Bronchial epithelial cell (primary cell): Measurements from ENCODE around the gene MYO3B. TPM values are rescaled to one million over a fixed set of nuclear protein-coding genes. Genes with fewer than 3 reads are reported as not detected.
"Not testable (repeated sequence)": the region's sequence is repeated elsewhere in the genome, so short reads cannot be mapped to it uniquely, and the experiment has no call there.

Experiments used
- DNase-seq: peaks from one replicate; pipeline ENCODE4 v3.0.0-alpha.2; 2010; ENCODE audit warnings: low read depth
- FAIRE-seq: peaks from 2 replicates; lab custom pipeline; 2011; peaks lifted over from hg19 to GRCh38; lab: Jason Lieb, UNC
- H3K27me3 ChIP-seq: 2 replicates; pipeline ENCODE4 v1.5.1; 2011; ENCODE audit warnings: low read length; ENCODE audit not compliant: control insufficient read depth, insufficient read depth
- H3K36me3 ChIP-seq: 2 replicates; pipeline ENCODE4 v1.5.1; 2011; ENCODE audit warnings: low read length; ENCODE audit not compliant: control insufficient read depth, insufficient read depth
- H3K4me3 ChIP-seq: 2 replicates; pipeline ENCODE4 v1.5.1; 2011; ENCODE audit warnings: mild to moderate bottlenecking, low read depth, low read length, control low read depth
- total RNA-seq: library from RNA; depleted of rRNA; stranded (reverse); fragments of >200 nt; gene quantifications from 2 replicates; pipeline ENCODE4 v1.2.1, GENCODE V29; 2014
- TF ChIP-seq, protein P1 (sequence below): IDR thresholded peaks from 2 replicates; pipeline ENCODE4 v1.5.1; 2011; ENCODE audit warnings: mild to moderate bottlenecking, moderate library complexity, low read length, control low read depth, inconsistent platforms; ENCODE audit not compliant: insufficient read depth, severe bottlenecking

The MYO3B gene
- total RNA-seq, 1 donor from 2014 or later = under 0.01 TPM

DNA sequence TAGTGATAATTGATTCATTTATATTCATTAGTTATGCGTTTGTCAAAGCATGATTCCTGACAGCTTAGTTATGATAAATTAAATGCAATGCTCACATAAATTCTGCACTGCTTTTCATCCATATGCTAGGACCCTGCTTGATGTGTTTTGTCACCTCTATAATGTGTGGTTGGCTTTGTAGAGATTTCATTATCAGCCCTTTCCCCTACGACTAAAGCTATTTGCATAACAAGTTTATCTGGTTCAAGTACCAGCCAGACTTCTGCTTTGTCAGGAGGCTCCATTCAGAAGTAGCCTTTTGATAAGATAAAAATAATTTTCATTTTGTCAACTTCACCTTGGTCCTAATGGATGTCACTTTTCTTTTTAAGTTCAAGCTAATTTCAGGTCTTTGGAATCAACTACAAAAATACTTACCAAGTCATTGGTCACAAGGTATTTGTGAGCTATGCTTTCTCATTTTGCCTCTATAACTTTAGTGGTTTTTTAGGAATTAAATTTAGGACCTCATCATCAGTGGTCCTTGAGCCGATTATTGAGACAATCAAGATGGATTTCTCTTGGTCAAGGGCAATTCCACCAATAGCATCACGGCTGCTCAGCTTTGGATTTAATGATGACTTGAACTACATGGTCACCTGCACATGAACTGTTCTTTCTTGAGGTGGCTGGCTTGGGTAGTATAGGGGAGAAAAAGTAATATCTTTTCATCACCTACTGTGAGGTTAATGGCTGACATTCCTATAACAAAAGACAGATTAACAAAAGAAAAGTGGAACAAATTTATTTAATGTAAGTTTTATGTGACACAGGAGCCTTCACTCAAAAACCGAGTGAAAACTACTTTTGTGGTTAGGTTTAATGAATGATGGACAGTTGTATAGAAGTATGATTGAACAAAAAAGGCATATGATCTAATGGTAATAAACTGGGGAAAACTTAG, 162.1 kb downstream of the MYO3B start:
- DNase-seq (peak; percentile 20), FAIRE-seq (no peak)
- Histone ChIP-seq H3K27me3 (no peaks in the 10 kb centered on the region), H3K36me3 (no peaks in the 10 kb centered on the region), H3K4me3 (no peak overlapping the region)
- TF ChIP-seq, protein P1, sequence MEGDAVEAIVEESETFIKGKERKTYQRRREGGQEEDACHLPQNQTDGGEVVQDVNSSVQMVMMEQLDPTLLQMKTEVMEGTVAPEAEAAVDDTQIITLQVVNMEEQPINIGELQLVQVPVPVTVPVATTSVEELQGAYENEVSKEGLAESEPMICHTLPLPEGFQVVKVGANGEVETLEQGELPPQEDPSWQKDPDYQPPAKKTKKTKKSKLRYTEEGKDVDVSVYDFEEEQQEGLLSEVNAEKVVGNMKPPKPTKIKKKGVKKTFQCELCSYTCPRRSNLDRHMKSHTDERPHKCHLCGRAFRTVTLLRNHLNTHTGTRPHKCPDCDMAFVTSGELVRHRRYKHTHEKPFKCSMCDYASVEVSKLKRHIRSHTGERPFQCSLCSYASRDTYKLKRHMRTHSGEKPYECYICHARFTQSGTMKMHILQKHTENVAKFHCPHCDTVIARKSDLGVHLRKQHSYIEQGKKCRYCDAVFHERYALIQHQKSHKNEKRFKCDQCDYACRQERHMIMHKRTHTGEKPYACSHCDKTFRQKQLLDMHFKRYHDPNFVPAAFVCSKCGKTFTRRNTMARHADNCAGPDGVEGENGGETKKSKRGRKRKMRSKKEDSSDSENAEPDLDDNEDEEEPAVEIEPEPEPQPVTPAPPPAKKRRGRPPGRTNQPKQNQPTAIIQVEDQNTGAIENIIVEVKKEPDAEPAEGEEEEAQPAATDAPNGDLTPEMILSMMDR = no peak

DNA sequence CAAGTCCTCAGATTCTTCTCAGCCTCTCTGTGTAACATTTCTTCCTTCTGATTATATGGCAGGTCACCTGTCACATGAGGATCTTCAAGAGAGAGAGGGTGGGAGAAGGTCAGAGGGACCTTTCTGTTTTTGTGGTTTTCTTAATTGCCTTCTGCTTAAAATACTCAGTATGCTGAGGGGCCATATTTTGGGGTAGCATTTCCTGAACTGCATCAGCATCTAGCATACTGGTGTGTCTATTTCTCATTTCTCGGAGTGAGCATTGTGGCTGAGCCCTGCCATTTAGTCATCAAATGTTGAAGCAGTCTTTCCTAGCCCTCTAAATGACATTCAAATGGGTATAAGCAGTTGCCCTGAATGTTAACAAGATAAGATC, 162.7 kb downstream of the MYO3B start:
- DNase-seq (no peak), FAIRE-seq (no peak)
- Histone ChIP-seq H3K27me3 (no peaks in the 10 kb centered on the region), H3K4me3 (no peak overlapping the region), H3K36me3 (no peaks in the 10 kb centered on the region)
- TF ChIP-seq, protein P1 = no peak

DNA sequence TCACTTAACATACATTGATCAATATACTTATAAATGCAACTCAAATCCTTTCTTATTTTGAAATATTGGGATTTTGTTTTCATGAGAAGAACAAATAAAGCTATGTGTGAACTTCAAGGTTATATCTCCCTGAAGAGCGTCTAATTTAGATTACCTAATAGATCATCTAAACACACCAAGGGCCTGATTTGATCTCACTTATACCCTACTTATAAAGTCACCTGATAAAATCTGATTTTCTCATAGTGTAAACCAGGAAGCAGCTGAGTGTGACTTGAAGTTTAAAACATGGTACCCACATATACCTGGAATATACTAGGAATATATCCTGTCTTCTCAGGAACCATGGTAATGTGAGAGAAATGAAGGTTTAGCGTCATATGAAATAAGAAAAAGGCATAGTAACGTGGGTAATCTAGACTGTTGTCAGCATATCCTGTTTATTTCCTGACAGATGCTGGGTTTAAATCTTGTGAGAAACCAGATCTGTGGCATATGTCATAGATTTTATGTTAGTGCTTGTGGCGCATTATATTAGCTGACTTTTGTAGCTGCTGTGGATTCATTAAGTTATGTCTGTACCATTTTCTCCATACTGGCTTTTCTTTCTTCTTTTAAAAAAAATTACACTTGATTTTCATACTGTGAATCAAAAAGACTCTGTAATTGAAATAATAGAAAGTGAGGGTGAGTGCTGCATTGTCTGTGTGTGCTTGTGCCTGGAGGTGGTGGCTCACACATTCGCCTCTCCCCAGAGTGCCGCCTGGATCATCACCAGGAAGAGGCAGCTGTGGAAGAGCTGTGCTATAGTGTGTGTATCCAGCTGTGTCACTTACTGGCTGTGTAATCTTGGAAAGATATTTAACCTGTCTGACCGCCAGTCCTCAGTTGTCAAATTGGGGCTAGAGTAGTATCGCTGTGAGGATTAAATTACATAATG, 164.0 kb downstream of the MYO3B start:
- DNase-seq = no peak

DNA sequence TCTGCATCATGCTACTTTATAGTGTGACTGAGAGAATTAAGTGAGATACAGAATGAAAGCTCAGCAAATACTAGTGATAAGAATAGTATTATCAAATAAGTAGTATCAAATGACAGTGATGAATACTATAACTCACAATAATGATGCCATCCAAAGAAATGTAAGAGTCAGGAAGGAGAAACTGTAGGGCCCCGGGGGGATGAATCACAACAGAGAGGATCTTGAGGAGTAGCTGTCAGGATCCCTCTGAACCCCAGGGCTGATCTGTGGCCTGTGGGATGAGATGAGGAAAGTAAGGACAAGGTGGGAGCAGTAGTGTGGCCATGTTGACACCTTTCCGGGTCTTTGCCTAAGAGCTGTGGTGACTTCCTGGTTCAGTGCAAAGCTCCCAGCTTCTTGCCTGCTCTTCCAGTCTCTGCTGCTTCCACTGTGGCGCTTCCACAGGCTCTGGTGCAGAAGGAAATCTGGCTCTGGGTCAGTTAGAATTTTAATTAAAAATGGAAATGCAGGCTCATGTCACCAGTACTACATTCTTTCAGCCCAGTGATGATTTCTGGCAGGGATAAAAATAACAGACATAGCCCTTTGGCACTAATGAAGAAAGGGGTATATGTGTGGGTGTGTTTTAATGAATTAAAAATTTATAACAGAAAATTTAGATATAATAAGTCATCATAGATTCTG, 166.9 kb downstream of the MYO3B start:
- FAIRE-seq (no peak), DNase-seq (peak; percentile 65)
- H3K36me3 ChIP-seq = no peaks in the 10 kb centered on the region
- H3K27me3 ChIP-seq = no peaks in the 10 kb centered on the region
- TF ChIP-seq, protein P1 = no peak
- H3K4me3 ChIP-seq = no peak overlapping the region

More for the DNA sequence above, 164.0 kb downstream of the MYO3B start:
- Histone ChIP-seq H3K4me3 (no peak overlapping the region), H3K36me3 (no peaks in the 10 kb centered on the region), H3K27me3 (no peaks in the 10 kb centered on the region)
- no peak for FAIRE-seq
- TF ChIP-seq, protein P1 = no peak

DNA sequence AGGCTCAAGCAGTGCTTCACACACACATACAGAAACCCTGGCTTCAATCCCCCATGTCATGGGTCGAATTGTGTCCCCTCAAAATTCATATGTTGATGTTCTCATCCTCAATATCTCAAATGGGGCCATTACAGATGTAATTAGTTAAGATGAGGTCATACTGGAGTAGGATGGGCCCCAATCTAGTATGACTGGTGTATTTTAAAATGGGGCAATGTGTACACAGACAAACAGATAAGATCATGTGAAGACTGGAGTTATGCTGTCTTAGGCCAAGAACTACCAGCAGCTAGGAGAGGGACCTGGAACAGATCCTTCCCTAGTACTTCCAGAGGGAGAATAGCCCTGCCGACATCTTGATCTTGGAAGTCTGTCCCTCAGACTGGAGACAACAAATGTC, 167.7 kb downstream of the MYO3B start:
- FAIRE-seq = no peak
- no peaks in the 10 kb centered on the region for H3K27me3 ChIP-seq
- H3K4me3 ChIP-seq = no peak overlapping the region
- no peaks in the 10 kb centered on the region for H3K36me3 ChIP-seq
- DNase-seq = no peak
- TF ChIP-seq, protein P1 = no peak

DNA sequence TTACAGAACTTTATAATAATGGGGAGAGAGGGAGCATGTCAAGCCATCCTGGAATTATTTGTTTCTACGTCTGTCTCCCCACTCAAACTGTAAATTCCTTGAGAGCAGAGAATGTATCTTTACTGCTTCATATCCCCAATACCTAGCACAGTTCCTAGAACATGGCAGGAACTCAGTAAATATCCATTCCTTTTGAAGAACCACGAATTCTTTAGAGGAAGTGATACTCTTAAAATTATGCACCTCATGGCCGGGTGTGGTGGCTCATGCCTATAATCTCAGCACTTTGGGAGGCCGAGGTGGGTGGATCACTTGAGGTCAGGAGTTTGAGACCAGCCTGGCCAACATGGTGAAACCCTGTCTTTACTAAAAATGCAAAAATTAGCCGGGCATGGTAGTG, 171.3 kb downstream of the MYO3B start:
- H3K4me3 ChIP-seq, FAIRE-seq, DNase-seq, H3K27me3 ChIP-seq, H3K36me3 ChIP-seq: not testable (repeated sequence)
